Hepatocyte (in vitro differentiated cells): ENCODE data around the gene C13orf42.

ENCODE experiments used
- CTCF ChIP-seq: fragments of 200-600 bp; sonication (generic); IDR thresholded peaks from 2 replicates; pipeline ENCODE4 v1.5.1; 2016; ENCODE audit warnings: antibody characterized with exemption, mild to moderate bottlenecking; ENCODE audit not compliant: poor library complexity
- EZH2 ChIP-seq: fragments of 200-600 bp; sonication (generic); IDR thresholded peaks from 2 replicates; pipeline ENCODE4 v1.6.1; 2016; ENCODE audit warnings: antibody characterized with exemption, mild to moderate bottlenecking, borderline replicate concordance

GRCh38 chr13:51101636-51102235 lies 9.3 kb downstream of the C13orf42 start:
- TF ChIP-seq CTCF (no peak), EZH2 (no peak)
